Hepatocyte (in vitro differentiated cells): Measurements from ENCODE around the gene MIX23. TPM values are rescaled to one million over a fixed set of nuclear protein-coding genes. Genes with fewer than 3 reads are reported as not detected.
A peak's percentile ranks its signal among the peaks of the same experiment; 100 is the strongest.

Experiments used
- DNase-seq: peaks from one replicate; pipeline ENCODE4 v3.0.0-alpha.2; 2016; ENCODE audit warnings: low spot score
- H2AFZ ChIP-seq: fragments of 200-600 bp; sonication (generic); 2 replicates; pipeline ENCODE4 v1.6.0; 2016; ENCODE audit warnings: antibody characterized with exemption, mild to moderate bottlenecking
- H3K27ac ChIP-seq: fragments of 200-600 bp; sonication (generic); 2 replicates; pipeline ENCODE4 v1.5.1; 2016; ENCODE audit warnings: mild to moderate bottlenecking
- H3K27me3 ChIP-seq: fragments of 200-600 bp; sonication (generic); 2 replicates; pipeline ENCODE4 v1.6.1; 2016
- H3K36me3 ChIP-seq: fragments of 200-600 bp; sonication (generic); replicated peaks from 2 replicates; pipeline ENCODE4 v1.5.1; 2016; ENCODE audit warnings: low read depth; ENCODE audit not compliant: insufficient read depth
- H3K4me1 ChIP-seq: fragments of 200-600 bp; sonication (generic); 2 replicates; pipeline ENCODE4 v1.5.1; 2016; ENCODE audit warnings: mild to moderate bottlenecking, moderate library complexity; ENCODE audit not compliant: insufficient read depth
- H3K4me2 ChIP-seq: fragments of 200-600 bp; sonication (generic); 2 replicates; pipeline ENCODE4 v1.6.0; 2016
- H3K4me3 ChIP-seq: fragments of 200-600 bp; sonication (generic); 2 replicates; pipeline ENCODE4 v1.5.1; 2016; ENCODE audit warnings: mild to moderate bottlenecking
- H3K79me2 ChIP-seq: fragments of 200-600 bp; sonication (generic); 2 replicates; pipeline ENCODE4 v1.6.0; 2017; ENCODE audit warnings: mild to moderate bottlenecking
- H3K9me2 ChIP-seq: fragments of 200-600 bp; sonication (generic); replicated peaks from 2 replicates; pipeline ENCODE4 v1.6.0; 2017; ENCODE audit warnings: mild to moderate bottlenecking; ENCODE audit not compliant: insufficient read depth
- H3K9me3 ChIP-seq: fragments of 200-600 bp; sonication (generic); 2 replicates; pipeline ENCODE4 v1.5.1; 2016; ENCODE audit warnings: low read depth, mild to moderate bottlenecking
- H4K20me1 ChIP-seq: fragments of 200-600 bp; sonication (generic); 2 replicates; pipeline ENCODE4 v1.6.0; 2016; ENCODE audit warnings: mild to moderate bottlenecking; ENCODE audit not compliant: insufficient read depth, poor library complexity, severe bottlenecking
- CTCF ChIP-seq: fragments of 200-600 bp; sonication (generic); IDR thresholded peaks from 2 replicates; pipeline ENCODE4 v1.5.1; 2016; ENCODE audit warnings: antibody characterized with exemption, mild to moderate bottlenecking; ENCODE audit not compliant: poor library complexity
- EZH2 ChIP-seq: fragments of 200-600 bp; sonication (generic); IDR thresholded peaks from 2 replicates; pipeline ENCODE4 v1.6.1; 2016; ENCODE audit warnings: antibody characterized with exemption, mild to moderate bottlenecking, borderline replicate concordance
- EZH2phosphoT487 ChIP-seq: fragments of 200-600 bp; sonication (generic); IDR thresholded peaks from one replicate; pipeline ENCODE4 v1.6.1; 2018; ENCODE audit warnings: antibody characterized with exemption, mild to moderate bottlenecking, low read depth, moderate library complexity; ENCODE audit not compliant: unreplicated experiment, severe bottlenecking
- WGBS: methylation state at CpG from one replicate; pipeline ENCODE4 v1.1.6; 2016; ENCODE audit warnings: low lambda C conversion rate; ENCODE audit errors: missing lambda C conversion rate; 5-methylcytosine and 5-hydroxymethylcytosine counted together
- polyA plus RNA-seq: library from polyadenylated mRNA; unstranded; fragments of >200 nt; fragmentation: Nextera tagmentation; extraction: Ambion mirVana; gene quantifications from 2 replicates; pipeline ENCODE4 v1.2.1, GENCODE V29; 2016
- total RNA-seq: library from RNA; depleted of rRNA; stranded (reverse); fragments of >200 nt; gene quantifications from 2 replicates; pipeline ENCODE4 v1.2.3, GENCODE V29; 2014

The MIX23 gene
- total and polyA plus RNA-seq, 2 experiments from 2014 or later: 42.0 to 46.4 TPM

GRCh38 chr3:122421836-122422235 is 38.8 kb upstream of the MIX23 start:
- Histone ChIP-seq H3K4me1 (peaks cover 8% of the 10 kb centered on the region), H3K79me2 (peaks cover 26% of the 10 kb centered on the region), H3K4me2 (no peak overlapping the region), H2AFZ (no peak overlapping the region), H3K27me3 (no peaks in the 10 kb centered on the region), H3K36me3 (no peaks in the 10 kb centered on the region), H3K9me2 (no peaks in the 10 kb centered on the region), H4K20me1 (no peaks in the 10 kb centered on the region), H3K4me3 (no peak overlapping the region), H3K27ac (no peak overlapping the region), H3K9me3 (no peaks in the 10 kb centered on the region)
- no peak for DNase-seq
- TF ChIP-seq CTCF: no peak
- TF ChIP-seq EZH2phosphoT487: no peak
- no peak for TF ChIP-seq EZH2
- 100% methylated on average over 2 of the region's 2 CpGs for WGBS

- Histone ChIP-seq H3K27ac (no peak overlapping the region), H3K4me2 (no peak overlapping the region), H3K4me3 (no peak overlapping the region), H3K4me1 (peaks cover 8% of the 10 kb centered on the region), H3K9me3 (no peaks in the 10 kb centered on the region), H3K9me2 (no peaks in the 10 kb centered on the region), H2AFZ (no peak overlapping the region), H4K20me1 (no peaks in the 10 kb centered on the region), H3K36me3 (no peaks in the 10 kb centered on the region), H3K27me3 (no peaks in the 10 kb centered on the region), H3K79me2 (peaks cover 29% of the 10 kb centered on the region)
- DNase-seq: no peak
- TF ChIP-seq EZH2 (no peak), EZH2phosphoT487 (no peak), CTCF (no peak)
- WGBS: 93% methylated on average over 4 of the region's 4 CpGs
Observed at GRCh38 chr3:122421101-122421500, 38.1 kb upstream of the MIX23 start.

GRCh38 chr3:122416966-122417365 is 33.9 kb upstream of the MIX23 start:
- H2AFZ ChIP-seq: peak overlapping the region; percentile 58
- H3K4me1 ChIP-seq: peaks cover 17% of the 10 kb centered on the region
- TF ChIP-seq CTCF (no peak), EZH2 (no peak), EZH2phosphoT487 (no peak)
- H3K27ac ChIP-seq: peak overlapping the region; percentile 93
- H4K20me1 ChIP-seq: no peaks in the 10 kb centered on the region
- WGBS: 67% methylated on average over 14 of the region's 14 CpGs
- H3K4me2 ChIP-seq: peak overlapping the region; percentile 78
- H3K4me3 ChIP-seq: peak overlapping the region; percentile 56
- peaks cover 49% of the 10 kb centered on the region for H3K79me2 ChIP-seq
- H3K27me3 ChIP-seq: no peaks in the 10 kb centered on the region
- no peaks in the 10 kb centered on the region for H3K9me3 ChIP-seq
- no peaks in the 10 kb centered on the region for H3K36me3 ChIP-seq
- H3K9me2 ChIP-seq: no peaks in the 10 kb centered on the region
- DNase-seq: no peak
